ENCODE data around the gene CLSTN2. TPM values are rescaled to one million over a fixed set of nuclear protein-coding genes. Genes with fewer than 3 reads are reported as not detected.

The CLSTN2 gene
- total RNA-seq, 4 donors from 2014 or later, result 3.7 to 9.5 (median 7.4) TPM

- intact Hi-C loops (cut with DNase I), result no loop called here
- Histone ChIP-seq H3K9me3 (no peaks in the 10 kb centered on the region), H3K4me1 (peaks cover 0 to 14% (median 12%) of the 10 kb centered on the region in 4 donors), H3K36me3 (no peaks in the 10 kb centered on the region), H3K27ac (replicated peaks in 1 of 4) (no peak overlapping the region), H3K27me3 (no peaks in the 10 kb centered on the region), H3K4me3 (no peak overlapping the region)
- WGBS, result 69% methylated on average over 4 of the region's 4 CpGs
- TF ChIP-seq, protein P1, sequence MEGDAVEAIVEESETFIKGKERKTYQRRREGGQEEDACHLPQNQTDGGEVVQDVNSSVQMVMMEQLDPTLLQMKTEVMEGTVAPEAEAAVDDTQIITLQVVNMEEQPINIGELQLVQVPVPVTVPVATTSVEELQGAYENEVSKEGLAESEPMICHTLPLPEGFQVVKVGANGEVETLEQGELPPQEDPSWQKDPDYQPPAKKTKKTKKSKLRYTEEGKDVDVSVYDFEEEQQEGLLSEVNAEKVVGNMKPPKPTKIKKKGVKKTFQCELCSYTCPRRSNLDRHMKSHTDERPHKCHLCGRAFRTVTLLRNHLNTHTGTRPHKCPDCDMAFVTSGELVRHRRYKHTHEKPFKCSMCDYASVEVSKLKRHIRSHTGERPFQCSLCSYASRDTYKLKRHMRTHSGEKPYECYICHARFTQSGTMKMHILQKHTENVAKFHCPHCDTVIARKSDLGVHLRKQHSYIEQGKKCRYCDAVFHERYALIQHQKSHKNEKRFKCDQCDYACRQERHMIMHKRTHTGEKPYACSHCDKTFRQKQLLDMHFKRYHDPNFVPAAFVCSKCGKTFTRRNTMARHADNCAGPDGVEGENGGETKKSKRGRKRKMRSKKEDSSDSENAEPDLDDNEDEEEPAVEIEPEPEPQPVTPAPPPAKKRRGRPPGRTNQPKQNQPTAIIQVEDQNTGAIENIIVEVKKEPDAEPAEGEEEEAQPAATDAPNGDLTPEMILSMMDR (IDR thresholded peaks at IDR 0.05), result no peak
- TF ChIP-seq POLR2A (IDR thresholded peaks at IDR 0.05; ENCODE audit: low read depth), result no peak
- no peak for TF ChIP-seq EP300 (IDR thresholded peaks at IDR 0.05)
- no peak for TF ChIP-seq POLR2AphosphoS5 (IDR thresholded peaks at IDR 0.05)
- no peak for DNase-seq (ENCODE audit: extremely low spot score)
Measured at GRCh38 chr3:140469491-140469890, 534.5 kb downstream of the CLSTN2 start.

DNA sequence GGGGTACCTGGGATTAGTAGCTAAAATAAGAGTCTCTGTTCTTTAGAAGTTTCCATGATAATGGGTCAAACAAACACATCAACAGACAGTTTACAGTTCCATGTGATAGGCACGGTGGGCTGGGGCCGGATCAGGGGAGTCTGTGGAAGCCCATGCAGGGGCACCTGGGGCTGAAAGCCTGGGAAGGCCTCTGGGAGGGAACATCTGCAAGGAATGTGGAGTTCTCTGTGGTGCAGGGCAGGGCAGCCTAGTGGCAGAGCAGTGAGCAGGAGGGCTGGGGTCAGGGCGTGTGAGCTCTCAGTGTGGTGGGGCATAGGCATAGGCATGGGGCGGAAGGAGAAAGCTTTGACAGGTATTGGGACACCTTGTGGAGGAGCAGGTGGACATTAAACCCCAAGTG lies 535.2 kb downstream of the CLSTN2 start:
- 98% methylated on average over 4 of the region's 4 CpGs for WGBS
- no peak overlapping the region for H3K27ac ChIP-seq (replicated peaks in 1 of 4)
- no peak overlapping the region for H3K4me3 ChIP-seq
- H3K9me3 ChIP-seq, result no peaks in the 10 kb centered on the region
- H3K27me3 ChIP-seq, result no peaks in the 10 kb centered on the region
- peaks cover 0 to 14% (median 12%) of the 10 kb centered on the region in 4 donors for H3K4me1 ChIP-seq
- intact Hi-C loops (cut with DNase I), result no loop called here
- TF ChIP-seq POLR2A (IDR thresholded peaks at IDR 0.05; ENCODE audit: low read depth) (no peak), EP300 (IDR thresholded peaks at IDR 0.05) (no peak), POLR2AphosphoS5 (IDR thresholded peaks at IDR 0.05) (no peak)
- TF ChIP-seq, protein P1 (IDR thresholded peaks at IDR 0.05), result no peak
- no peaks in the 10 kb centered on the region for H3K36me3 ChIP-seq
- DNase-seq (ENCODE audit: extremely low spot score), result no peak

DNA sequence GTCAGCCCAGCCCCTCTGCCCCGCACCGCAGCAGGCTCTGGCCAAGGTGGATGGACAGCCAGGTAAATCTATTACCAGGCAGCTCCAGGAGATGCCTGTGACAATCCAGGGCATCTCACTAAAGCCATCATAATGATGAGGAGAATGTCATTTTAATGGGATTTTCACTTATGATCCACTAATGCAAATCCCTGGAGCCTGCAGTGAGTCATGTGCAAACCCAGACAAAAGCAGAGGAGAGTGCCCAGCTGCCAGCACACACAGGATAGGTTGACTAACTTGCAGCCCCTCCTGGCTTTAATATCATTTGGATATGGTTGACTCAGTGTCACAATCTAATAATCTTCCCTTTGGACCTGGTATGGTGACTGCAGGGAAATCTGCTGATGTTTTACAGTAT lies 536.0 kb downstream of the CLSTN2 start:
- Histone ChIP-seq H3K36me3 (no peaks in the 10 kb centered on the region), H3K27me3 (no peaks in the 10 kb centered on the region), H3K9me3 (no peaks in the 10 kb centered on the region), H3K4me1 (peaks cover 0 to 14% (median 12%) of the 10 kb centered on the region in 4 donors), H3K4me3 (no peak overlapping the region), H3K27ac (replicated peaks in 1 of 4) (no peak overlapping the region)
- intact Hi-C loops (cut with DNase I), result no loop called here
- TF ChIP-seq, protein P1 (IDR thresholded peaks at IDR 0.05), result no peak
- TF ChIP-seq EP300 (IDR thresholded peaks at IDR 0.05) (no peak), POLR2A (IDR thresholded peaks at IDR 0.05; ENCODE audit: low read depth) (no peak), POLR2AphosphoS5 (IDR thresholded peaks at IDR 0.05) (no peak)
- WGBS, result 80% methylated on average over 2 of the region's 2 CpGs
- DNase-seq (ENCODE audit: extremely low spot score), result no peak

DNA sequence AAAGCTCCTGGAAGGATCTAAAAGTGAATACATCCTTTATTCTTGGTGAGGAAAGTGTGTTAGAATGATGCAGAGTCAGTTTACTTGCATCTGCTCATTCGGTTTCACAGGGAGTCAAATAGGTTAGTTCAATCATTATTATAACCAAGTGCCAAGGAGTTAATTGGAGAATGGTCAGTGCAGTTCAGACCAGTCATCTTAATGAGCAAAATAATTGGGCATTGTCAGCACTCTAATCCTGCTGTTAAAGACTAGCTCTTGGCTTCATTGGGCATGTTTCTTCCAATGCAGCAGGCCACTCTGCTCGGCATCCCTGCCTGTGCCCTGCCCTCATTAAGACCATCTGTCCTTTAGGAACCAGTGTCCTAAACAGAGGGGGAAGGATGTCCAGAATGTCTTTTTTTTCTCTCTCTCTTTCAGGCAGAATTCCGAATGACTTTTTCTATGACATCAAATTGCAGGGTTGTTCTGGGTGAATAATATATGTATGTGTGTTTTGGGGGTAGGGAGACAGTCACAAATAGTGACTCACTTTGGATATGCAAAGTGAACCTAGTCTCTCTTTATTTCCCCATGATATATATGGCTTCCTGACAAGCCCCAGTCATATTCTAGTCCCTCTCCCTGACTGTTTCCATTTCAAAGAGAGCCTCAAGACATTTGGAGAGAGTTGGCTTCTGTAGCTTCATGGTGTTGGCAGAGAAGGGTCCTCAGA lies 537.5 kb downstream of the CLSTN2 start:
- no peaks in the 10 kb centered on the region for H3K36me3 ChIP-seq
- no peaks in the 10 kb centered on the region for H3K9me3 ChIP-seq
- no peak for DNase-seq (ENCODE audit: extremely low spot score)
- intact Hi-C loops (cut with DNase I), result no loop called here
- TF ChIP-seq, protein P1 (IDR thresholded peaks at IDR 0.05), result no peak
- TF ChIP-seq POLR2AphosphoS5 (IDR thresholded peaks at IDR 0.05) (no peak), EP300 (IDR thresholded peaks at IDR 0.05) (no peak), POLR2A (IDR thresholded peaks at IDR 0.05; ENCODE audit: low read depth) (no peak)
- no peak overlapping the region for H3K4me3 ChIP-seq
- no peak overlapping the region for H3K27ac ChIP-seq (replicated peaks in 1 of 4)
- H3K4me1 ChIP-seq, result peaks cover 0 to 9% (median 7%) of the 10 kb centered on the region in 4 donors
- H3K27me3 ChIP-seq, result no peaks in the 10 kb centered on the region
- 88% methylated on average over 3 of the region's 3 CpGs for WGBS

Measured in esophagus muscularis mucosa (tissue), 4 donors.